KMS-11 (cell line): Measurements from ENCODE around the gene AP4B1.

Experiments
- H2AFZ ChIP-seq: fragments of 200-600 bp; sonication (generic); 2 replicates; pipeline ENCODE4 v1.6.1; 2016; ENCODE audit warnings: antibody characterized with exemption, mixed run types, low read depth
- H3K27ac ChIP-seq: fragments of 200-600 bp; sonication (generic); 2 replicates; pipeline ENCODE4 v1.6.1; 2016; ENCODE audit warnings: mild to moderate bottlenecking, mixed run types
- H3K27me3 ChIP-seq: fragments of 200-600 bp; sonication (generic); 2 replicates; pipeline ENCODE4 v1.6.1; 2017; ENCODE audit warnings: mild to moderate bottlenecking, low read depth, mixed run types, moderate library complexity; ENCODE audit not compliant: insufficient read depth
- H3K36me3 ChIP-seq: fragments of 200-600 bp; sonication (generic); 2 replicates; pipeline ENCODE4 v1.6.1; 2017; ENCODE audit warnings: mild to moderate bottlenecking, mixed run types; ENCODE audit not compliant: insufficient read depth
- H3K4me1 ChIP-seq: fragments of 200-600 bp; sonication (generic); 2 replicates; pipeline ENCODE4 v1.6.1; 2016; ENCODE audit warnings: mild to moderate bottlenecking, low read depth, mixed run types; ENCODE audit not compliant: poor library complexity, severe bottlenecking
- H3K4me2 ChIP-seq: fragments of 200-600 bp; sonication (generic); 2 replicates; pipeline ENCODE4 v1.7.0; 2016; ENCODE audit warnings: mild to moderate bottlenecking, mixed run types
- H3K4me3 ChIP-seq: fragments of 200-600 bp; sonication (generic); IDR thresholded peaks from 2 replicates; pipeline ENCODE4 v1.6.1; 2017; ENCODE audit warnings: low read depth, low read length, mixed read lengths; ENCODE audit not compliant: insufficient read depth
- H3K79me2 ChIP-seq: fragments of 200-600 bp; sonication (generic); 2 replicates; pipeline ENCODE4 v1.6.1; 2016; ENCODE audit warnings: low read depth, mixed run types; ENCODE audit not compliant: insufficient read depth
- H3K9ac ChIP-seq: fragments of 200-600 bp; sonication (generic); 2 replicates; pipeline ENCODE4 v1.6.1; 2016; ENCODE audit warnings: mild to moderate bottlenecking, mixed run types
- H4K20me1 ChIP-seq: fragments of 200-600 bp; sonication (generic); 2 replicates; pipeline ENCODE4 v1.6.1; 2016; ENCODE audit warnings: mild to moderate bottlenecking, mixed run types; ENCODE audit not compliant: insufficient read depth
- TF ChIP-seq, protein P1 (sequence below): fragments of 200-600 bp; sonication (generic); conservative IDR thresholded peaks from 2 replicates; pipeline ENCODE4 v1.6.1; 2017; ENCODE audit warnings: low read depth, mild to moderate bottlenecking, antibody characterized with exemption, low read length, moderate library complexity, mixed read lengths

The AP4B1 gene

DNA sequence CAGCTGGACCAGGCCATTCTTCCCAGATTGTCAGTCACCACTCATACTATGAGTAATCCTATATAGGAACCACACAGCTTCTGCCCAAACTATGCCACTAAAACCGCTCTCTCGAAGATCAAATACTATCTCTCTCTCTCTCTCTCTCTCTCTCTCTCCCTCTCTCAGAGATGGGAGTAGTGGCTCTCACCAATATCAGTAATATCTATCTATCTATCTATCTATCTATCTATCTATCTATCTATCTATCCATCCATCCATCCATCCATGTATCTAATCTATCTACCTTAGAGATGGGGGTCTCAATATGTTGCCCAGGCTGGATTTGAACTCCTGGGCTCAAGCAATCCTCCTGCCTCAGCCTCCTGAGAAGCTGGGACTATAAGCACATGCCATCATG lies 19.9 kb upstream of the AP4B1 start:
- no peak overlapping the region for H3K27ac ChIP-seq
- peaks cover 13% of the 10 kb centered on the region for H3K4me1 ChIP-seq
- no peak overlapping the region for H2AFZ ChIP-seq
- H3K79me2 ChIP-seq = no peaks in the 10 kb centered on the region
- H3K4me2 ChIP-seq = no peak overlapping the region
- no peaks in the 10 kb centered on the region for H4K20me1 ChIP-seq
- TF ChIP-seq, protein P1, sequence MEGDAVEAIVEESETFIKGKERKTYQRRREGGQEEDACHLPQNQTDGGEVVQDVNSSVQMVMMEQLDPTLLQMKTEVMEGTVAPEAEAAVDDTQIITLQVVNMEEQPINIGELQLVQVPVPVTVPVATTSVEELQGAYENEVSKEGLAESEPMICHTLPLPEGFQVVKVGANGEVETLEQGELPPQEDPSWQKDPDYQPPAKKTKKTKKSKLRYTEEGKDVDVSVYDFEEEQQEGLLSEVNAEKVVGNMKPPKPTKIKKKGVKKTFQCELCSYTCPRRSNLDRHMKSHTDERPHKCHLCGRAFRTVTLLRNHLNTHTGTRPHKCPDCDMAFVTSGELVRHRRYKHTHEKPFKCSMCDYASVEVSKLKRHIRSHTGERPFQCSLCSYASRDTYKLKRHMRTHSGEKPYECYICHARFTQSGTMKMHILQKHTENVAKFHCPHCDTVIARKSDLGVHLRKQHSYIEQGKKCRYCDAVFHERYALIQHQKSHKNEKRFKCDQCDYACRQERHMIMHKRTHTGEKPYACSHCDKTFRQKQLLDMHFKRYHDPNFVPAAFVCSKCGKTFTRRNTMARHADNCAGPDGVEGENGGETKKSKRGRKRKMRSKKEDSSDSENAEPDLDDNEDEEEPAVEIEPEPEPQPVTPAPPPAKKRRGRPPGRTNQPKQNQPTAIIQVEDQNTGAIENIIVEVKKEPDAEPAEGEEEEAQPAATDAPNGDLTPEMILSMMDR = no peak
- H3K4me3 ChIP-seq = no peak overlapping the region
- H3K9ac ChIP-seq = no peak overlapping the region
- no peaks in the 10 kb centered on the region for H3K27me3 ChIP-seq
- H3K36me3 ChIP-seq = no peaks in the 10 kb centered on the region

DNA sequence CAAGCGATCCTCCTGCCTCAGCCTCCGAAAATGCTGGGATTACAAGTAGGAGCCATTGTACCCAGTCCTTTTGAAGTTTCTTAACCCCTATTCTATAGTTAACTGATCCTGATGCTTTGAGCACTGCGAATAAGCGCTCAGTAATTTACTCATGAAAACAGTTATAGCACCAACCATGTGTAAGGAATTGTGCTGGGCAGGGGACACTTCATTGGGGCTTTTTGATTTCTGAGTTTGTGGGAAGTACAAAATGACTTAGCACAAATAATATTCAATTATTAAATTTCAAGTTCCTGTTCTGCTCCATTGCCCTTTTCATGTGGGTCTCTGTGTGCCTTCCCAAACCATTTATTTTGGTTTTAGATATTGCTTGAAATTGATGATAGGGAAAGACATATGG lies 18.4 kb upstream of the AP4B1 start:
- H3K79me2 ChIP-seq = no peaks in the 10 kb centered on the region
- no peak overlapping the region for H2AFZ ChIP-seq
- H3K36me3 ChIP-seq = no peaks in the 10 kb centered on the region
- H3K27ac ChIP-seq = no peak overlapping the region
- H4K20me1 ChIP-seq = no peaks in the 10 kb centered on the region
- no peak overlapping the region for H3K4me3 ChIP-seq
- H3K27me3 ChIP-seq = no peaks in the 10 kb centered on the region
- peaks cover 10% of the 10 kb centered on the region for H3K4me1 ChIP-seq
- H3K4me2 ChIP-seq = no peak overlapping the region
- no peak overlapping the region for H3K9ac ChIP-seq
- TF ChIP-seq, protein P1 = no peak

DNA sequence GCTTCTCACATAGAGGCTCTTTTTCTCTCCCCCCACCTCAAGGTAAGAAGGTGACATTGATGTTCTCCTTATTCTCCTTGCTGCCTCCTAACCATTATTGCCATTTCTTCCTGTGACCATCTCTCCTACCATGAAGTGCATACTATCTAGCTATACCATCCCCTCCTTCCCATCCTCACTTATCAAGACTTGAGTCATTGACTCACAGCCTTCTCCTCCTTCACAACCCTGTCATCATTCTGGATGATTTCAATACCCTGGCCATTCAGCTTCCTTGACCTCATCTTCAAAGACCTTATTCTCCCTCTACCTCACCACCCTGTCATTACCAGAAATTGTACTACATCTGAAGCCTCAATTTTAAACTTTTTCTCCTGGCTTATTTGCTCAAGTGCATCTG lies 13.6 kb upstream of the AP4B1 start:
- Histone ChIP-seq H3K27ac (no peak overlapping the region), H3K4me1 (no peaks in the 10 kb centered on the region), H3K79me2 (no peaks in the 10 kb centered on the region), H3K9ac (no peak overlapping the region), H3K4me2 (no peak overlapping the region), H2AFZ (no peak overlapping the region), H3K36me3 (no peaks in the 10 kb centered on the region), H4K20me1 (no peaks in the 10 kb centered on the region), H3K4me3 (no peak overlapping the region), H3K27me3 (no peaks in the 10 kb centered on the region)
- TF ChIP-seq, protein P1 = no peak

DNA sequence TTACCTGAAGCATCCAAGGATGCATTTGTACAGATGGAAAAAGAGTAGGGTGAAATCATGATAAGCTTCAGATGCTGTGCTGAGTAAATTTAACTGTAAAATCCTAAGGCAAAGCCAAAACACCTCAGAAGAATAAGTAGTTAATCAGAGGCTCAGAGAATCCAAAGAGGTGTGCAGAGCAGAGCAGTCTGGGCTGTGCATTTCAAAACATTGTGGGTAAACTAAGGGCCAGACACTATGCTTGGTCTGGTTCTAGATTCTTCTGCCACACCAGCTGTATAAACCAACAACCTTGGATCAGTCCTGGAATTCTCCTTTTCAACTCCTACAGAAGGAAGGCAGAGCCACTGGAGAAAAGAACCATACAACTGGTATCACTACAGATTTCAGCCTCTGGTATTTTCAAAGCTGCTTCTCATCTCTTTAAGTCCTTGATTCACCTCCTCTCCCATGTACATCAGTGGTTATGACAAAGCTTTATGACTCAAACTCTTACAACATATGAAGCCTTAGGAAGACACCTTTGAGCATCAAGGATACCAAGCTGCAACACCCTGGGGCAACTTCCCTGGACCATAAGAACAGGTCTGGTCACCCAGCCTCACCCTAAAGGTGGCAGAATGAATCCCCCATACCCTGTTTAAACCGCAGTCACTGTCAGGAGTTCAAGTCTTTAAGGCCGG lies 12.9 kb upstream of the AP4B1 start:
- H3K27ac ChIP-seq = no peak overlapping the region
- no peaks in the 10 kb centered on the region for H3K79me2 ChIP-seq
- TF ChIP-seq, protein P1 = no peak
- H3K27me3 ChIP-seq = no peaks in the 10 kb centered on the region
- H2AFZ ChIP-seq = no peak overlapping the region
- no peak overlapping the region for H3K9ac ChIP-seq
- no peaks in the 10 kb centered on the region for H3K36me3 ChIP-seq
- H3K4me3 ChIP-seq = no peak overlapping the region
- no peaks in the 10 kb centered on the region for H4K20me1 ChIP-seq
- no peak overlapping the region for H3K4me2 ChIP-seq
- no peaks in the 10 kb centered on the region for H3K4me1 ChIP-seq
